Suppressor macrophage (primary cell): ENCODE measurements around the gene LRMDA.

ENCODE experiments used
- DNase-seq, 4 experiments: peaks; one replicate each; pipeline ENCODE4 v3.0.0-alpha.2; 2020 to 2022

LRMDA gene

DNA sequence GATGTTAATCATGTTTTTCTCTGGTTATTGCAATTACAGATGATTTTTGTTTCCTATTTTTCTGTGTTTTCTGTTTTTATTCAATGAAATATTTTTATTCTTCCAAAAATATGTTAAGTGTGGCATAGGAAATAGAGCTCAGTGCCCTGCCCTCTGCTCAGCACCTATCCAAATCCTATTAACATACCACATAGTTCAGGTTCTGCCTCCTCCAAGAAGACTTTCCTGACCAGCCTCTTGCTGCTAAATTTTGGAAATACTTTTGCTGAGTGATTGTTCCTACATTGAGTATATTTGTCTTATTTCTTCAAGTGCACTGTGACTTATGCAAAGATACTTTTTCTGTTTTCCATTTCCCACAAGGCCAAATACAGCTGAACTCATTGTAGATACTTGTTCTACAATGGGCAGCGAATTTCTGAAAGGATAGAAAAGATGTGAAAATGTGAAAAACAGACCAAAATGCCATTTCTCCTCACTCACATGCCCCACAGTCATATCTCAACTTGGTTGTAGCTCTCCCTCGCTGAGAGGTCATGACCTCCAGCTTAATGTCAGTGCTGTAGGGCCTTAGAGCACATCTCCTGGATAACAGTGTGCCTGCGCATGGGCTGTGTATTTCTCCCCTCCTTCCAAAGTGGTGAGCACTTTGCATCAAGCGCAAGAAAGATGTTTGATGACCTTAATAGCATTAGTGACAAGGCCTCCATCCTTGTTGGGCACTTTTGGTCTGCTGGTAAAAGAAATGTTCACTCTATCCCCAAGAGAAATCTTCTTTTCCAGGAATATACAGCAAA is 677.3 kb downstream of the LRMDA start:
- no peak for DNase-seq

DNA sequence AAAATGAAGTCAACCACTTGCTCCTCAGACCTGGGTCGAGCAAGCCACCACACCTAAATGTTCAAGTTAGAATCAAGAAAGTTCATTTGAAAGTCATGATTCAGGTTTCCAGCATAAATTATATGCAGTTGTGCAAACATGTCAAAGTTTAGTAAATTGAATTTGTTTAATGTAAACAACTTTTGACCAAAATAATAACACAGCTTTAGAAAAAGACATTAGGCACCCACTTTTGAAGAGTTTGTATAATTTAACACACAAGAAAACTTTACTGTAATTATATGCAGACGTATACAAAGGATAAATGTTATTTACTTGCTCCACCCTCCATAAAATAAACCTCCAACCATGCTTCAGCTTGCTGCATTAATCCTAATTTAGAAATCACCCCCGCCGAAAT is 680.0 kb downstream of the LRMDA start:
- no peak for DNase-seq

DNA sequence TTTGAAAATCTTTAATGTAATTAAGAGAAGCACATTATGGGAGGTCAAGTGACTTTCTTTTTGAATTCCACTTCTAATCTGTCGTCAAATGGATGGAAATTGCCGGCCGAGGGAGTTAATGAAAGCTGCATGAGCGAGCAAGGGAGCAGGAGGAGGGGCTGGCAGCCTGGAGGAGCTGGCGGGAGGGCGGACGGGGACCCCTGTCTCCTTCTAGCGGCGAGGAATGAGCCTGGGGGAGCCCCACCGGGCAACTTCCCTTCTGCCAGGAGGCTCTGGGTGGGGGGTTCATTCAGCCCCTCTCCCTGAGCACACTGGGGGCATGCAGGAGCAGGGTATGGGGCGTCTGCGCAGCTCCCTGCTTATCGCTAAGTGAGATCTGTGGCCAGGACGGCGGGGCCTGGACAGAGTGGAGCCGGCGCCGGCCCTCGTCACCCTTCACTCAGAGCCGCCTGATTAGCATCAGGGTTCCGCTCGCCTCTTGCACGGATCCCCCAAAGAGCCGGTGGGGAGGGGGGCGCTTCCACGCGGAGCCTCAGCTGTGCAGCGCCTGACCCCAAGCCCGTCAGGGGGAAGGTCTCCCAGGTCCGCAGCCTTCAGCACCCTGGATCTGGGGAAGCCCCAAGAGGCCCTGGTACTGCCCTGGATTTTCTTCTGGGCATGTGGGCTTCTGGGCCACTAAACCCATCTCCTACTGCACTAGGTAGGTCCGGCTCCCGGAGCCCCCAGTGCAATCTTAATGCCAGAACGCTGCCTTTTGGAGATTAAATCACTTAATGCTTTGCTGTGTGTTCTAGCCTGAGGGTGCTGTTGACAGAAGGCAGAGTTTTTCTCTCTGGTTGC is 680.8 kb downstream of the LRMDA start:
- DNase-seq = no peak

DNA sequence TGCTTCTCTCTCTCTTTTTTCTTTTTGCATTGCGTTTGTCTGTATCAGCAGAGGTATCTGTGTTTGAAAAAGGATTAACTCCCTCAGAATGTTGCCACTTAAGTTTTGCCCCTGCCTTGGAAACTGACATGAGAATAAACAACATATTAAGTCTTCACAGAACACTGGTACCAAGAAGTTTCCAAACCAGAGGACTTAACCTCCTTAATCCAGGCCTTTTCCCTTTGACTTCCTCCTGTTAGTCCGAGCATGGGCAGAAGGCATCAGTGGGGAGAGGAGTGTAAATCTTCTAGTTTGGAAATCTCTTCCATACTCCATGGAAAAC is 681.4 kb downstream of the LRMDA start:
- DNase-seq = no peak

DNA sequence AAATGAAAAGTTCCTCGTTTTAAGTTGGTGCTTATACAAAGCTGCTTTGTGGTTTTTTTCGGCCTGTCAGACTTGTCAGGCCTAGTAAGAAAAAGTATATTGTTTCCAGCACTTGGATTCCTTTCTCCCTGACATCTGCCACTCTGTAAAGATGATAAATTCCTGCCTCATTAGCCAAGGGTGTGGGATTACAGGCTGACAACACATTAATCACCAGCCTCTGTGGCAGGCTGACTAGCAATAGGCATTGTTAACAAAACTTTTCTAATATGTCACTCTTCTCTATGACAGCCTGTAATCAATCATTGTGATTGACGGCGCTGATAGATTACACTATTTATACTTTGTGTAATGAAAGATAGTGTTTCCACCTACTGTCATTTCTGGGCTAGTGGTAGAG is 682.5 kb downstream of the LRMDA start:
- no peak for DNase-seq

DNA sequence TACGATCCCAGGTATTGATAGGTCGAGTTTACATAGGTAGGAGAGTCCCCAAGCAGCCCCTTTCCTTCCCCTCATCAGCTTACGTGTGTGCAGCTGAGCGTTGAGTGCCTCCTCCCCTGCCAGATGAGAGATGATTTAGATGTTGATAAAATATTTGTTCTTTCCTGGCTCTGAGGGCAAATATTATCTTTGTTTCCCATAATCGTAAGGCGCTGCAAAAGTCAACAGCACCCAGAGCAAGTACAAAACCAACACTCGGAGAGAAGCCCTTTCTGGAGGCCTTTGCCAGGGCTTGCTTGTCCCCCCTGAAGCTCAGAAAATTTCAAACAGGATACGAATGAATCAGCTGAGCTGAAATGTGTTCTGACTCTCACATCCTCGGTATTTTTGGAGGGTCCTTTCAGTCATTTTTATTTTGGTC is 683.2 kb downstream of the LRMDA start:
- no peak for DNase-seq

DNA sequence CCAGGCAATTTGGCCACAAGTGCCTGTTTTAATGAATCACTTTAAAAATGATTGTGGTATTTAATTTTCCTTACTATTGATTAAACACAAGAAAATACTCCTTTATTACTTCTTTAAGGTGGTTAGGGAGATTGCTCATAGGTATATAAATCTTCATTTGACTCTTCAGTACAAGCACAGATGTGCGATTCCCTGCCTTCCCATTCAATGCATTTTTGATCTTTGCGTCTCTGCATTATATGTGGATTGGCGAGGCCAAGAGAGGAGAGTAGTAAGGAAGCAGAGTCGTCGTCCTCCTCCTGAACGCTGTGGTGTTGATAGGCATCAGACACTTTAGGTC is 683.7 kb downstream of the LRMDA start:
- no peak for DNase-seq

DNA sequence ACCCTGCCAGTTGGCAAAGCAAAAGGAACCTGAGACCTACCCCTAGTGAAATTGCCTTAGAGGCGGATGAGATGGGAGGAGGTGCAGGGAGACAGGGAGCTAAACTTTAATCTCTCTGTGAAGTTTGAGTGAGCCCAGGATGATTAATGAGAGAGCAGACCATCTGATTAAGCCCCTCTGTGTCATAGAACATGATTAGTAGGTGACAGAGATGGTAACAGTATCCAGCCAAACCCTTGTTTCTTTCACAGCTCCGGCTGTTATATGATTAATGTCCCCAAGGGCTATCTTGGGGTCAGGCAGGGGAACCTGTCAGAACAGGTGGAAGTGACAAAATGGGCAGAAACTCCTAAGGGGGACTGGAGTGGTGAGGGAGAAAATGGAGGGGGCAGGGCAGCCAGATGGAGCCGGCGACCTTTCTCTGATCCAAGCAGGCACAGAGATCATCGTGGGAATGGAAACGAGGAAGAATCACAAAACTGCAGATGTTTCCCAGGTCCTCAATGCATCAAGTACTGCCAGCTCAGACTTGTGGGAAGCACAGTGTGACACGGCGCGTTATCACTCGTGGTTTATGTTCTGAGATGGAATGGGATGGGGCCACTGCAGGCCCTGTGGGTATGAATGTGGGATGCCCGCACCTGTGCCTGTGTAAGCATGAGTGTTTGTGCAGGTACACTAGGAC is 684.2 kb downstream of the LRMDA start:
- no peak for DNase-seq

DNA sequence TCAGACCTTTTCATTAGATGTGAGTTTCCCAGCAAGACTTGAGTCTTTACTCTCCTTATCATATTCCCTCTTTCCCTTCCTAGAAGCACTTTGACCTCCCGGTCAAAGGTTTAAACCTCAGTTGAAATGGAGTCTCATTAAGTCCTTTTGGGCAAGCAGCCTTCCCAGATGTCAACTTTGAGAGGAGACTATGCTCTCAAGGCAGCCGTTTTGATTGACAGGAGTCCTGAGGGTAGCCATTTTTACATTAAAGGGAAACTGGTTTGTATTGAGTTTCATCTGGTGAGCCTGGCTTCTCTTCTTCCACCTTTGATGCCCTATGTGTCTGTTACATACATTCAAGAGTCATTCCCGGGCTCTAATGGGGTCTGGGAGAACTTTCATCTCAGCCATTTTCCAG is 685.1 kb downstream of the LRMDA start:
- no peak for DNase-seq

DNA sequence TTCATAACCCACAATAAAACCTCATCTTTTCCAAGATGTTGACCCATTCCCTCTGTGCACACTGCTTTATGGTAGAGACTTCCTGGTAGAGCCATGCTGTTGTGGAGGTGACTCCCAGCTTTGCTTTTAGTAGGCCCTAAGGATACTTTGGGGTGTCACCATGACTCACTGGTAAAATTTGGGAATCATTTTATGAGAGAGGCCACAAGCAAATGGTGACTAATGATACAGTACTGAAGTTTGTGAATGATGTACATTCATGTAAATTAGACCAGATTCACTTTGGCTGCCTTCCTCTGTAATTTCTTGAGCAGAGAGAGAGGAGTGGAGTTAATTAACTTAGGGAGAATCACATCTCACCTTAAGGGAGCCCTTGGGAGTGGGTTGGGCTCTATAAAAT is 686.5 kb downstream of the LRMDA start:
- DNase-seq = no peak

DNA sequence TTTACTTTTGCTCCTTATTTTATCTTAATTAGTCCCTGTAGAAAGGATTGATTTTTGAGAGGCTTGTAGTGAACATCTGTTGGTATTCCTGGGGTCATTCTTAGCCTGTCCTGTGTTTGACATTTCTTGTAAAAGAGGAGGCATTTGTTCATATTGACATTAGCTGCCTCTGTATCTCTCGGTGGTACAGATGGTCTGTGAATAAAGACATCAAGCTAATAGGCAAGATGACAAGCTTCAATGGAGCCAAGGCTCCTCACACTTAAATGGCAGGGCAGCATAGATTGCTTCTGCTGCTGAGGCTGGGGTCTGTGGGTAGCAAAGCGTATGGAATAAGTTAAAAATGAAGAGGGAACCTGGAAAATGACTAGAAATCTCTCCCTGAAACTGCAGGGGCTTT is 687.6 kb downstream of the LRMDA start:
- DNase-seq = no peak

DNA sequence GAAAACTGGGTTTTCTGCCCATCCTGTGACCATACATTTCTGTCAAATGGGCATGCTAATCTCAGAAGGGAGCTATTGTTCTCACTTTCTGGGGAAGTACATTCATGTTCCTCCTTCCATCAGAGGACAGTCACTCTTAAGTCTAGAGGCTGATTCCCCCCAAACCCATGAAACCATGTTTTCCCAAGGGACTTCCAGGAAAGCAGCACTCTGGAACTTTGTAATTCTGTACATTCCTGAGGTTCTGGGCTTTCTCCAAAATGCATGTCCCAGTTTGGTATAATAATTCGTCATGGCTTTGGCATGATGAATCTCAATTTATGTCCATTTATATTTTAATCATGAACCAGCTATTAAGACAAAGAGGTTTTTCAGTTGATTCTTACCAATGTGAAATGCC is 688.1 kb downstream of the LRMDA start:
- no peak for DNase-seq

DNA sequence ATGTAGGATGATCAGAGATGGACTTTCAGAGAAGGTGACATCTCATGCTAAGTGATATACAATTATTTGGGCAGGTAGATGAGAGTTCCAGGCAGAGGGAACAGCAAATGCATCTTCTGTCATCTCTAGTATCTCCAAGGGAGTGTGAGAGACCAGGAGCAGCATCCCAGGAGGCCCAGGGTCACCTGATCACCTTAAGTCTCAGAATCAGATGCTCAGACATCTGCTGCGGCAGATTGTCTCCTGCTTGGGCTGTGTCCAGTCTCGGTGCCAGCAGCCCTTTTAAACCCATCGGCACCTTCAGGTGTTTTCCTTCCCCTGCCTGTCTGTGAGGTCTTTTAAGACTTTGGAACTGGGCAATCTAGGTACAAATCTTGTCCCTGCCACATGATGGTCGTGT is 690.6 kb downstream of the LRMDA start:
- no peak for DNase-seq

DNA sequence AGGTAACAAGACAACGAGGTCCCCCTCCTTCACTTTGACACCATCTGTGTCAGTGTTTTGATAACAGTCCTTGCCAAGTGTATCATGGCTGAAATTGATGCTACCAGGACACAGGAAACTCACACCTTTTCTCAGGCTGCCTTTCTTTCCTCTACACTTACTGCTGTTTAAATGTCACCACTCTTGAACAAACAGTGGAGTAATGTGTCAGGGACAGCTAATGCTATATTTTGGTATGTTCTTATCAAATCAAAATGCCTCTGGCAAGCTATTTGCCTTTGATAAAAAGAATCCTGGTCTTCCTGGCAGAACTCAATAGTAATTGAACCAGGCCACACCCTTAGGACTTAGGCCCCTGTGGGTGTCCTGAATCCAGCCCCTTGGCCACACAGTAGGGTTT is 692.9 kb downstream of the LRMDA start:
- no peak for DNase-seq

DNA sequence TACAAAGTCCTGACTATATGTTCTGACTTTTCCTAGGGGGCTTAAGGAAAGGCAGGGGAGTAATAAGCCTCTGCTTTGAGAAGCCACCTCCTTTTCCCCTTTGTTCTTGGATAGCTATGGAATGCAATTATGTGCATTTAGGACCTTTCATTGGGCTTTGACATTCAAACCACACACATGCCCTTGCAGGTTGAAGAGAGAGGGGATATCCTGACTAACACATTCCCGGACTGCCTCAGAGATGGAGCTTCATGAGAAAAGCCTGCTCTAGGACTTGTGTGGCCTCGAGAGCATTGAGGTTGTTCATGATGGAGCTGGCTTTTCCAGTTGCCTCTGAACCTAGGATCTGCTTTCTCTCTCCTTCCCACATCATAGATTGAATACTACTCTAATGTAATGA is 694.5 kb downstream of the LRMDA start:
- DNase-seq = no peak

DNA sequence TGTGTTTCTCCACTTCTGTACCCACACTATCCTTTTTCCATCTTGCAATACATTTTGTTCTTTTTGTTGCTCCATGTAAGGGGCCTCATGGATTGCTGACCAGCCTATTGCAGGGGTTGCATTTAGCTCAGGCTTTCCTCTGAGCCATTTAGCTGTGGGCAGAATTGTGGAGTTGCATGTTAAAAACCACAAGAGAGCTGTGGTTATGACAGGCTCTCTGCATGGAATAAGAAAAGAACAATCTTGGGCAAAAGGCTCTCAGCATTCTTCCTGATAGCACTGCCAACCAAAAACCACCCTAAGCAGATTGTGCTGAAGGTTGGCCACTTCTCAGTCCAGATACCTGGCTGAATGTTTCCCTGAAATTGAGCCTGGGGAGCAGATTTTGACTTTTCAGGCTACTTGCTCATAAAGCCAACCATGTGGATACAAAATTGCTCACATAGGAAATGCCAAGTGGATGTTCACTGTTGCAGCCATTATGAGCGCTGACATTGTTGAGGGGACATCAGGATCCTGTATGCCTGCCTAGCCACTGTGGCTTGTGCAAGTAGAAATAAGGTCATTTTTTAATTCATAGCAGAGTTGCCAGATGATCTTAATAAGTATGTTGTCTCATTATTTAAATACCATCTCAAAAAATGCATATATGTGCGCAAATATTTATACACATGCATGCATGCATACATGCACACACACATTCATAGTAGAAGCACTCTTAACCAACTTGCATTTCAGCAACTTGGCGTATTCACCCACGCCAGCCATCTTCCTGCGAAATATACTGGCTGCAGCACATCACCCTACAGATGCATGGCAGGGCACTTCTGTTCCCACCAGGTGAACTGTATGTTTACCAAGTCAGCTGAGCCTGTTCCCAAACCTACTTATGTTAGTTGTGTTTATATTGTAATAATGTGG is 695.4 kb downstream of the LRMDA start:
- peak; percentile 25 to 65 (median 50) for DNase-seq

DNA sequence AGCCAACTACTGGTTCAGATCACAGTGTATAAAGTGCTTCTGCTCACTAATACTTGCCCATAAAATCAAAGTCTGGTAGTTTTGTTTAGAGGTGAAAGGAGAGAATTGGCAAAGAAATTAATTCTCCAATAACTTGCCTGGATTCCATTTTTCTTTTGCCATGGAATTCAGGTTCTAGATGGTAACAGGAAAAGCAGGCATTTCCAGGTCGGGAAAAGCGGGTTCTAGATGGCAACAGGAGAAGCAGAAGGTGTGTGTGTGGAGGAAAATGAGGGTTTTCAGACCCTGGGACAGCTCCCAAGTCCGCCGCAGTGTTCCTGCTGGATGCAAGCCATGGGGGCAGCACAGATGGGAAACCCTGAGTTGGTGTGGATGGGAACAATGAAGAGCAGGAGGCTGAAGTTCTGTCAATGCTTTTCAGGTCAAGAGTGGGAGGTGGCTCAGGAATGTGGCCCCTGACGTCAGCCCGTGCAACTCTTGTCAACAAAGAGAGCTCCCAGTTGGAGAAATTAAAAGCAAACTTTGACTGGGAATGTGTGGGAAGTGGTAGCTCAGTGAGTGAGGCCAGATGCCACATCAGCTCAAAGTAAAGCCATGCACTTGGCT is 696.7 kb downstream of the LRMDA start:
- no peak for DNase-seq

DNA sequence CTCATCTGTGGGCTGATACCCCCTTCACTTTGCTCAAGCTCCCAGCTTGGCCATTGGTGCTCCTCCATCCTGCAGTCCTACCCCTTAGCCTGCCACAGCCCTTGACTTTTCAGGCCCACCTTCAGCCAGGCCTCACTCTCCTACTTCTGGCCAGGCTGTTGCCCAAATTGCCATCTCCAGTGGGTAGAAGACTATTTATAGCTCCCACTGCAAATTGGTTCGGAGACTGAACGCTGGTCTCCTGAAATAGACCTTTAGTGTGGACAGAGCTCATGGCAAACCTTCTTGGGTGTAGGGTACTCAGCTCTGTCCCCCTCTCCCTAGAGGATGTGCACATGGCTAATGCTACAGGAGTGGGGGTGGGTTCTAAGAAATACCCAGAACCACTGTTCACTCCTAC is 697.8 kb downstream of the LRMDA start:
- no peak for DNase-seq

DNA sequence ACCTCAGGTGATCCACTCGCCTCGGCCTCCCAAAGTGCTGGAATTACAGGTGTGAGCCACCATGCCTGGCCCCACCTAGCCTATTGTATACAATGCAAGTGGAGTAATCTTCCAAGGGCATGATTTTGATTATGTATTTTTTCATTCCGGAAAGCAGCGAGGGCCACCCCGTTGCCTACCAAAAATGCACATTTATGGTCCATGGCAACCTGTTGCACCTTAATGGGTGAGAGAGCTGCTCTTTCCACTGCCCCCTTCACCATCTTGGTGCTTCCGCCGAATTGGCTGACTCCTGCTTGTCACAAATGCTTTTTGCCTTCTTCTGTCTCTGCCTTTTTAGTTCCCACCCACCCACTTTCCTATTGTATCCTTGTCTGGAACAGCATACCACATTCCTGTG is 699.5 kb downstream of the LRMDA start:
- DNase-seq = no peak

DNA sequence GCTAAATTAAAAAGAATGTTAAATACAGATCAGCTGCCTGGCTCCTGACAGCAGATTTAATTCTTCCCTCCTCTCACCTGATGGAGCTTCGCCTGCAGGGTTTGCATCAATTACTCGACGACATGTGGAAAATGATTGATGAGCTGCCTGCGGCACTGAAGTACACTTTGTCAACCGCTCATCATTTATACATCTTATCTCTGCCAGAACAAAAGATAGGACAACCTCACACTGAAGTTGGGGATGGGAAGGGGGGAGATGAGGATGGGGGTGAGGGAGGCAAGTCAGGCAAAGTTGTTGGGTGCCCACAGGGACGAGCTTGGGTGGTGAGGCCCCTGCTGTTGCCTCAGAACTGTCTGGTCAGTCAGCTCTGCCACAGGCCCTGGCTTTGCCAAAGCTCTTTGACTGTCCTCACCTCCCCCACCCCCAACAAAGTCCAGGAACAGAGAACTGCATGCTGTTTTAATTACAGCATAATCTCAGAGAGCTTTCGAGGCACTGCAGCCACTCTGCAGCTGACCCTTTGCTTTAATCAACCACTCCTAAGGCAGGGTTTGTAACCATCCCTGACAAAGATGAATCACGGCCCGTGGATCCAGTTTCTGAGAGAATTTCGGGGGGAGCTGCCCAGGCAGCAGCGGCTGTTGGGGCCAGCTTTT is 702.3 kb downstream of the LRMDA start:
- no peak for DNase-seq

DNA sequence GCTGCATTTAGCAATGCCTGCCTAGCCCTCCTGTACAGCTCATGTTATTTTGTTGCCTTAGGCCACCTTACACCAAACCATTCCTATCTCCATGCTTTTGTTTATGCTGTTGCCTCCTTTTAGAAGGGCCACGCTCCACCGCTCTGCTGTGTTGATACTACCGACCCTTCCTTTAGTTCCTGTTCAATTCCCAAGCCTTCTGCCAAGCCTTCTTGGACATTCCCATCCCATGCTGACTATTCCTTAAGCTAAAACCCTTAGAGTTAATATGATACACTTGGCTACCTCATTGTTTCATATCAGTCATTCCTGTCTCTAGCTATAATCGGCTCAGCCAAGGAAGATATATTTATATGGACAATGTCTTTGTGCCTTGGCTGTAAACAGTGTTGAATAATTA is 705.5 kb downstream of the LRMDA start:
- no peak for DNase-seq

DNA sequence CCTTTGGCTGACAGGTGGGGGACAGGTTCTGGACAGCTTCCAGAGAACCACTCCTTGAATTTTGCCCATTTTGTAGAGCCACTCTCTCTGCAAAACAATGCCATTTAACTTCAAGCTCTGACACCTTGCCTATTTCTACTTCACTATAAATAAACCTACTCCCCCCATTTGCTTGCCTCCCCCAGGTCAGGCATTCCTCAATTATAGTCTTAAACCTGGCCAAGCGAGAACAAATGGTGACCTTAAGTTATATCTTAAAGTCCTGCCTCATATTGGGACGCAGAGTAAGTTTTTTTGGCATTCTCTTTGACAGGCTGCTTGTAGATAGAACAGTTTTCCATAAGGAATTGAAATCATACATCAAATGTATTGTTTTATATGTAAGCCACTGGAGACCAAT is 706.9 kb downstream of the LRMDA start:
- DNase-seq = no peak
